ENCODE measurements around the gene GPR107. TPM values are rescaled to one million over a fixed set of nuclear protein-coding genes. Genes with fewer than 3 reads are reported as not detected.

GPR107 gene
- total RNA-seq, 4 donors from 2014 or later = 24.6 to 41.8 (median 34.1) TPM

GRCh38 chr9:130104491-130105193, 50.9 kb downstream of the GPR107 start:
- Histone ChIP-seq H3K36me3 (peaks cover 74% of the 10 kb centered on the region), H3K4me3 (no peak overlapping the region), H3K4me1 (peaks cover 2% of the 10 kb centered on the region), H3K27me3 (no peaks in the 10 kb centered on the region), H3K27ac (no peak overlapping the region), H3K9me3 (no peaks in the 10 kb centered on the region)
- DNase-seq (ENCODE audit: low spot score in 2 of 2) = no peak
- TF ChIP-seq POLR2AphosphoS5 (IDR thresholded peaks at IDR 0.05) (no peak), EP300 (IDR thresholded peaks at IDR 0.05) (no peak), POLR2A (IDR thresholded peaks at IDR 0.05) (no peak)
- TF ChIP-seq, protein P1, sequence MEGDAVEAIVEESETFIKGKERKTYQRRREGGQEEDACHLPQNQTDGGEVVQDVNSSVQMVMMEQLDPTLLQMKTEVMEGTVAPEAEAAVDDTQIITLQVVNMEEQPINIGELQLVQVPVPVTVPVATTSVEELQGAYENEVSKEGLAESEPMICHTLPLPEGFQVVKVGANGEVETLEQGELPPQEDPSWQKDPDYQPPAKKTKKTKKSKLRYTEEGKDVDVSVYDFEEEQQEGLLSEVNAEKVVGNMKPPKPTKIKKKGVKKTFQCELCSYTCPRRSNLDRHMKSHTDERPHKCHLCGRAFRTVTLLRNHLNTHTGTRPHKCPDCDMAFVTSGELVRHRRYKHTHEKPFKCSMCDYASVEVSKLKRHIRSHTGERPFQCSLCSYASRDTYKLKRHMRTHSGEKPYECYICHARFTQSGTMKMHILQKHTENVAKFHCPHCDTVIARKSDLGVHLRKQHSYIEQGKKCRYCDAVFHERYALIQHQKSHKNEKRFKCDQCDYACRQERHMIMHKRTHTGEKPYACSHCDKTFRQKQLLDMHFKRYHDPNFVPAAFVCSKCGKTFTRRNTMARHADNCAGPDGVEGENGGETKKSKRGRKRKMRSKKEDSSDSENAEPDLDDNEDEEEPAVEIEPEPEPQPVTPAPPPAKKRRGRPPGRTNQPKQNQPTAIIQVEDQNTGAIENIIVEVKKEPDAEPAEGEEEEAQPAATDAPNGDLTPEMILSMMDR (IDR thresholded peaks at IDR 0.05) = no peak
- WGBS = 72% methylated on average over 3 of the region's 4 CpGs

DNA sequence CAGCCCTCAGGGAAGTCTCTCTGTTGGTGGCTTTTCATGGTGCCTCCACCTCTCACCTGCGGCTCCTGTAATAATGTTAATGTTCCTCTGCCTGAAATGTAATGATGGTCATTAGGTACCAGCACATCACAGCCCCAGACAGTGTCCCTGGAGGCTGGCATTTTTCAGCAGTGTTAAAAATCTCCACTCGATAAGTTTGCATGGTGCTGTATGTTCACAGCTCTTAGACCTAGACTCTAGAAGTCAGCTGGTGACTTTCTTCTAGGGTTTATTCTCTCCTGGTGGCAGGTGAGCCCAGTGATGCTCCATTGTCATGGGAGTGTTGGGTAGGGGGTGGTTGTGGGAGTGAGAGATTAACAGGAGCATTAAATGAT, 53.1 kb downstream of the GPR107 start:
- no peak for DNase-seq (ENCODE audit: low spot score in 2 of 2)
- no peaks in the 10 kb centered on the region for H3K27me3 ChIP-seq
- no peak overlapping the region for H3K27ac ChIP-seq
- no peak for TF ChIP-seq POLR2A (IDR thresholded peaks at IDR 0.05)
- no peak for TF ChIP-seq EP300 (IDR thresholded peaks at IDR 0.05)
- TF ChIP-seq, protein P1 (IDR thresholded peaks at IDR 0.05) = no peak
- TF ChIP-seq POLR2AphosphoS5 (IDR thresholded peaks at IDR 0.05) = no peak
- H3K4me3 ChIP-seq = no peak overlapping the region
- H3K36me3 ChIP-seq = peaks cover 72% of the 10 kb centered on the region
- no peaks in the 10 kb centered on the region for H3K9me3 ChIP-seq
- peaks cover 2% of the 10 kb centered on the region for H3K4me1 ChIP-seq
- 100% methylated on average over 2 of the region's 2 CpGs for WGBS

GRCh38 chr9:130107234-130107861, 53.6 kb downstream of the GPR107 start:
- H3K36me3 ChIP-seq = peaks cover 72% of the 10 kb centered on the region
- TF ChIP-seq, protein P1 (IDR thresholded peaks at IDR 0.05) = peak; percentile 69 to 74
- TF ChIP-seq POLR2A (IDR thresholded peaks at IDR 0.05) (no peak), EP300 (IDR thresholded peaks at IDR 0.05) (no peak), POLR2AphosphoS5 (IDR thresholded peaks at IDR 0.05) (no peak)
- H3K27me3 ChIP-seq = no peaks in the 10 kb centered on the region
- H3K9me3 ChIP-seq = no peaks in the 10 kb centered on the region
- H3K27ac ChIP-seq = no peak overlapping the region
- no peak overlapping the region for H3K4me3 ChIP-seq
- peak; percentile 83 to 88 for DNase-seq (ENCODE audit: low spot score in 2 of 2)
- H3K4me1 ChIP-seq = peaks cover 2% of the 10 kb centered on the region
- WGBS = 23% methylated on average over 10 of the region's 10 CpGs

DNA sequence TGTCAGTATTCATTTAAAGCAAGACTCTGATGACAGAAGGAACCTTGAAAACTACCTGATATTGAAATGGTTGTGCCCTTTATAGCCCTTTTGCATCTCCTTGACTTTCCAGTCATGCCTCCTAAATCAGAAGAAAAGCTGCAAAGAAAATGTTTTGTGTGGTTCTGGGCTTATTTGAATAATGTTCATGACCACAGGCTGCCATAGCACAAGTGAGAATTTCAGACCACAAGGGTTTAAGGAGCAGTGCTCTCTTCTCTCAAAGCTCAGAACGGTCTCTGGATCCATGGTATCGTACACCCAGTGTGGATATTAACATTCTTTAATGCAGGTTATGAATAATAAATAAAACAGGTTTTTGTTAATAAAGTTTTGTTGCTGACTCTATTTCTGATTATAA, 54.2 kb downstream of the GPR107 start:
- WGBS = 93% methylated on average over 2 of the region's 2 CpGs
- peaks cover 68% of the 10 kb centered on the region for H3K36me3 ChIP-seq
- H3K4me1 ChIP-seq = peaks cover 2% of the 10 kb centered on the region
- no peak overlapping the region for H3K27ac ChIP-seq
- no peak for DNase-seq (ENCODE audit: low spot score in 2 of 2)
- no peak for TF ChIP-seq POLR2AphosphoS5 (IDR thresholded peaks at IDR 0.05)
- no peak for TF ChIP-seq EP300 (IDR thresholded peaks at IDR 0.05)
- TF ChIP-seq, protein P1 (IDR thresholded peaks at IDR 0.05) = no peak
- TF ChIP-seq POLR2A (IDR thresholded peaks at IDR 0.05) = no peak
- H3K9me3 ChIP-seq = no peaks in the 10 kb centered on the region
- no peak overlapping the region for H3K4me3 ChIP-seq
- no peaks in the 10 kb centered on the region for H3K27me3 ChIP-seq

DNA sequence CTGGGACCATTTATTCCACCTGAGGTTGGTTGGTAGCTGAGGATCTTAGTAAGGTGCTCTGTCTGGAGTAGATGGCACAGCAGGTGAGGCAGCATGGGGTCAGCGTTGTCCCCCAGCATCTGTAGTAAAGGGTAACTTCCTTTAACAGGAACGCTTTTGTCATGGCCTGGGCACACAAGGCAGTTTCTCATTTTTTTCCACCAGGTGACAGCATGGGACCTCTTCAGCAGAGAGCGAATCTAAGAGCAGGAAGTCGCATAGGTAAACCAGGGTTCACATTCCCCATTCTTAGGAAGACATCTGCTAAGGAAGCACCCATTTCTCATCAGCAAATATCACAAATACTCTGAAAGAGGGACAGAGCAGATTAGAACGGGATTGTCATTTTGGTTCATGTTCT, 56.5 kb downstream of the GPR107 start:
- Histone ChIP-seq H3K27me3 (no peaks in the 10 kb centered on the region), H3K27ac (no peak overlapping the region), H3K4me1 (peaks cover 2% of the 10 kb centered on the region), H3K4me3 (no peak overlapping the region), H3K9me3 (no peaks in the 10 kb centered on the region), H3K36me3 (peaks cover 49% of the 10 kb centered on the region)
- TF ChIP-seq, protein P1 (IDR thresholded peaks at IDR 0.05) = no peak
- TF ChIP-seq EP300 (IDR thresholded peaks at IDR 0.05) (no peak), POLR2A (IDR thresholded peaks at IDR 0.05) (no peak), POLR2AphosphoS5 (IDR thresholded peaks at IDR 0.05) (no peak)
- DNase-seq (ENCODE audit: low spot score in 2 of 2) = no peak
- 92% methylated on average over 5 of the region's 5 CpGs for WGBS

Data from suprapubic skin (tissue), 4 donors.